B cell (primary cell): ENCODE data around the gene GCN1.

Experiments used
- EZH2 ChIP-seq: IDR thresholded peaks from 2 replicates; pipeline ENCODE4 v1.6.1; 2012; ENCODE audit warnings: borderline replicate concordance, low read depth, mild to moderate bottlenecking, moderate library complexity, low read length; ENCODE audit not compliant: insufficient read depth, poor library complexity, severe bottlenecking
- TF ChIP-seq, protein P1 (sequence below): fragments of 200-600 bp; IDR thresholded peaks from one replicate; pipeline ENCODE4 v1.8.0; 2022; ENCODE audit warnings: antibody characterized with exemption, mild to moderate bottlenecking

DNA sequence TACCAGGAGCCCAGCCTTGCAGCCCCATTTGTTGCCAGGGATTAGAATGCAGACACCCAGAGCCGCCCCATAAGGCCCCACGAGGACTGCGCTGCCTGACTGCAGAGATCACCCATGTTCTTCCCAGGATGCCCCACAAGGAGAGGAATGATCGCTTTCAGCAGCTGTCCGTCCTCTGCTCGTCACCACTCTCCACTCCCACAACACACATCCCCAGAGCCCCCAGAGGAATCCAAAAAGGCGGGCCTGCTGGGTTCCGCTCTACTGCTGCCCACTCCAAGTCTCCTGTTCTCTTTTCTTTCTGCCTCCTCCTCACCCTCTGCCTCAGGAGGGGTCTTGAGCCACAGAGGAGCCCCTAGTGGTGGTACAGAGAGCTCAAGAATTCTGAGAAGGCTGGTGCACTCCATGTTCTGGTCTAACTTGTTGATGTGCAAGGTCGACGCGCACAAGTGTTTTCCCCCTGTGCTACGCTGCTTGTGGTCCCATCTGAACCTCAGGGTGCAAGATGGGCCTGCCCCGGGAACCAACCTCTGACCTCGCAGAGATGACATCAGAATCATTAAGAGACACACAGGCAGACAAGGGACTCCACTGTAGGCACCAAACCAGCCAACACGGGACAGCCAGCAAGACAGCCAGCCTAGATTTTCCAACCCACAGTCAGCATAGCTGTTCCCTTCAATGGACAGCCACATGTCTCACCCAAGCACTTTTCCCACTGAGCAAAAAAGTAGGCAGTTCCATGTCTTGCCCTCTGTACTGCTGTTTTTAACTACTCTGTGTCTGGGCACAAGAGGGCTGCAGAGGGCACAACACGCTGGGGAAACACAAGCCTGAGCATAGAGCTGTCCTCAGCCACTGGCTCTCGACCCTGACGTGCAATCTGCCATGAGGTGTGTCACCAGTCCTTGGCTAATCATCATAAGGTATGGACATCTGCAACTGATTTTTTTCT, 41.1 kb upstream of the GCN1 start:
- TF ChIP-seq, protein P1, sequence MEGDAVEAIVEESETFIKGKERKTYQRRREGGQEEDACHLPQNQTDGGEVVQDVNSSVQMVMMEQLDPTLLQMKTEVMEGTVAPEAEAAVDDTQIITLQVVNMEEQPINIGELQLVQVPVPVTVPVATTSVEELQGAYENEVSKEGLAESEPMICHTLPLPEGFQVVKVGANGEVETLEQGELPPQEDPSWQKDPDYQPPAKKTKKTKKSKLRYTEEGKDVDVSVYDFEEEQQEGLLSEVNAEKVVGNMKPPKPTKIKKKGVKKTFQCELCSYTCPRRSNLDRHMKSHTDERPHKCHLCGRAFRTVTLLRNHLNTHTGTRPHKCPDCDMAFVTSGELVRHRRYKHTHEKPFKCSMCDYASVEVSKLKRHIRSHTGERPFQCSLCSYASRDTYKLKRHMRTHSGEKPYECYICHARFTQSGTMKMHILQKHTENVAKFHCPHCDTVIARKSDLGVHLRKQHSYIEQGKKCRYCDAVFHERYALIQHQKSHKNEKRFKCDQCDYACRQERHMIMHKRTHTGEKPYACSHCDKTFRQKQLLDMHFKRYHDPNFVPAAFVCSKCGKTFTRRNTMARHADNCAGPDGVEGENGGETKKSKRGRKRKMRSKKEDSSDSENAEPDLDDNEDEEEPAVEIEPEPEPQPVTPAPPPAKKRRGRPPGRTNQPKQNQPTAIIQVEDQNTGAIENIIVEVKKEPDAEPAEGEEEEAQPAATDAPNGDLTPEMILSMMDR: no peak
- TF ChIP-seq EZH2: no peak
